RWPE1 (cell line): Measurements from ENCODE around the gene TBC1D10B.
A peak's percentile ranks its signal among the peaks of the same experiment; 100 is the strongest.

Experiments used
- CTCF ChIA-PET: fragments of 350-600 bp; sonication (Branson Sonifier 250); formaldehyde crosslinking; extraction: SDS; loops from one replicate; lab custom pipeline; 2021; lab: Yijun Ruan, JAX
- POLR2A ChIA-PET: fragments of 400-600 bp; formaldehyde crosslinking; extraction: SDS; loops from one replicate; lab custom pipeline; 2020; ENCODE audit warnings: antibody characterized with exemption; ENCODE audit not compliant: low non-redundant PET; lab: Yijun Ruan, JAX
- DNase-seq: peaks from one replicate; pipeline ENCODE4 v3.0.0; 2012; ENCODE audit warnings: low spot score
- H3K27ac ChIP-seq: fragments of 450-650 bp; 2 replicates; pipeline ENCODE4 v1.5.1; 2017
- TF ChIP-seq, protein P1 (sequence below): fragments of 450-650 bp; conservative IDR thresholded peaks from 2 replicates; pipeline ENCODE4 v1.5.1; 2017; ENCODE audit warnings: low read depth, mild to moderate bottlenecking

TBC1D10B gene

GRCh38 chr16:30358990-30359870 is 11.1 kb downstream of the TBC1D10B start:
- peak overlapping the region; percentile 95 for H3K27ac ChIP-seq
- no peak for DNase-seq
- ChIA-PET CTCF (interaction anchor here (0.6 kb wide), 3 partner anchors 18 to 544 kb away, joined by 4 read pairs; partner anchors contain the start of gene PAGR1), POLR2A (interaction anchor here (1.1 kb wide), 1 partner anchor 11 kb away, joined by 4 read pairs; no protein-coding TSS in a partner anchor)
- TF ChIP-seq, protein P1, sequence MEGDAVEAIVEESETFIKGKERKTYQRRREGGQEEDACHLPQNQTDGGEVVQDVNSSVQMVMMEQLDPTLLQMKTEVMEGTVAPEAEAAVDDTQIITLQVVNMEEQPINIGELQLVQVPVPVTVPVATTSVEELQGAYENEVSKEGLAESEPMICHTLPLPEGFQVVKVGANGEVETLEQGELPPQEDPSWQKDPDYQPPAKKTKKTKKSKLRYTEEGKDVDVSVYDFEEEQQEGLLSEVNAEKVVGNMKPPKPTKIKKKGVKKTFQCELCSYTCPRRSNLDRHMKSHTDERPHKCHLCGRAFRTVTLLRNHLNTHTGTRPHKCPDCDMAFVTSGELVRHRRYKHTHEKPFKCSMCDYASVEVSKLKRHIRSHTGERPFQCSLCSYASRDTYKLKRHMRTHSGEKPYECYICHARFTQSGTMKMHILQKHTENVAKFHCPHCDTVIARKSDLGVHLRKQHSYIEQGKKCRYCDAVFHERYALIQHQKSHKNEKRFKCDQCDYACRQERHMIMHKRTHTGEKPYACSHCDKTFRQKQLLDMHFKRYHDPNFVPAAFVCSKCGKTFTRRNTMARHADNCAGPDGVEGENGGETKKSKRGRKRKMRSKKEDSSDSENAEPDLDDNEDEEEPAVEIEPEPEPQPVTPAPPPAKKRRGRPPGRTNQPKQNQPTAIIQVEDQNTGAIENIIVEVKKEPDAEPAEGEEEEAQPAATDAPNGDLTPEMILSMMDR = no peak

- TF ChIP-seq, protein P1 = no peak
- peak overlapping the region; percentile 95 for H3K27ac ChIP-seq
- CTCF ChIA-PET = interaction anchor here (0.6 kb wide), 1 partner anchor 285 kb away, joined by 4 read pairs; no protein-coding TSS in a partner anchor
- DNase-seq = no peak
- POLR2A ChIA-PET = no interaction called here
These were observed 11.7 kb downstream of the TBC1D10B start for GRCh38 chr16:30358577-30358936.

DNA sequence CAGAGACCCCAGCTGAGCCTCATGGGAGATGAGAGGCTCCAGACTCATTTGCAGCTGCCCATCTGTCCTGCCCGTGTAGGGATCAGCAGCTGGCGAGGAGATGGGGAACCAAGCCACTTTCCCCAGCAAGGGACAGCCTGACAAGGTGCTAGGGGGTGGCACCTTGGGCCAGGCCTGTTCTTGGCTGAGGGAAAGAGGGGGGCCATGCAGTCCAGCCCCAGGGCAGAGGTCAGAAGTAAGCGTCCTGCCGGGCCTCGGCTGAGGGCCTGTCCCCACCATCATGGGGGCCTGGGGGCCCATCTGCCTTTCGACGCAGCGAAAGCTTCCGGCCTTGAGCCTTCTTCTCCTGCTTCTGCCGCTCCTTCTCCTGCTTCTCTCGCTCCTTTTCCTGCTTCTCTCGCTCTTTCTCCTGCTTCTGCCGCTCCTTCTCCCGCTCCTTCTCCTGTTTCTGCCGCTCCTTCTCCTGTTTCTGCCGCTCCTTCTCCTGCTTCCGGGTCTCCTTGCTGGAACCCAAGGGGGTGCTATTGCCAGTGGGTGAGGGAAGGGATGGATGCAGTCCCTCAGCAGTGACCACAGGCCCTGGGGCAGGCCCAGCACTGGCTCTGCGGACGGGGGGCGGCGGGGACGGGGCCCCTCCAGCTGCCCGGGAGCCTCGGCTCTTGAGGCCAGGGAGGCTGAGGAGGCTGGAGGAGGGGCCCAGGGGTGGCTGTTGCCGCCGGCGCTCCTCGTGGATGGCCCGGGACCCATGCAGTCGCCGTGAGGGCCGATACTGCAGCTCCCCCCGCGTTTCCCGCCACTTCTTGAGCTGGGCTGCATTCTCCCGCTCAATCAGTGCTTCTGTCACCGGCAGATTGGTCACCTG is 12.3 kb downstream of the TBC1D10B start:
- DNase-seq = no peak
- peak overlapping the region; percentile 95 for H3K27ac ChIP-seq
- CTCF ChIA-PET = interaction anchor here (0.6 kb wide), 1 partner anchor 285 kb away, joined by 4 read pairs; no protein-coding TSS in a partner anchor
- POLR2A ChIA-PET = no interaction called here
- TF ChIP-seq, protein P1 = no peak

DNA sequence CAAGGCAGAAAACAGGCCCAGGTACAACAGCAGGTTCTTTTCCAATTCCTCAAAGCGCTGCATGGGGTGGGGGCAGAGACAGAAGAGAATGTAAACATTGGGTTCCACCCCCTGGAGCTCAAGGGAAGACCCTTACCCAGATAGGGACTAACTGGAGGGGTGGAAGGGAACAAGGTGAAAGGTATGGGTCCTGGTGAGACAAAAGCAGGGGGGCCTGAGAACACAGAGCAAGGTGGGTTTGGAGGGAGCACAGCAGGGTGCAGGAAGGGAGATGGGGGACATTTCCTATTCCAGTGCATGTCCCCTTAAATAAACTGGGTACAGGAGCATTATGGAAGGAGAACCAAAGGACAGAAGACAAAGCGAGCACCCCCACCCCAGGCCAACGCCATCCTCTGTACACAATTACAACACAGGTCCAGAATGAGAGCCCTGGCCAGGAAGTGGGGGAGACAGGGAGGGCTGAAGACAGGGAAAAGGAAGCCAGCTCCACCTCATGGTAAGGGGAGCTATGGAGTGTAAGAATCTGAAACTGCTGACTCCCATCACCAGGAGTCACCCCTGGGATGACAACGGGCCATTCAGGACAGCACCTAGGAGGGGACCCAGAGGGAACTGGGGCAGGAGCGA is 13.1 kb downstream of the TBC1D10B start:
- POLR2A ChIA-PET = no interaction called here
- no peak for DNase-seq
- TF ChIP-seq, protein P1 = no peak
- CTCF ChIA-PET = interaction anchor here (0.9 kb wide), 1 partner anchor 52 kb away, joined by 6 read pairs; no protein-coding TSS in a partner anchor
- H3K27ac ChIP-seq = peak overlapping the region; percentile 95

GRCh38 chr16:30356401-30357084 is 13.8 kb downstream of the TBC1D10B start:
- TF ChIP-seq, protein P1 = no peak
- DNase-seq = no peak
- CTCF ChIA-PET = interaction anchor here (0.9 kb wide), 1 partner anchor 53 kb away, joined by 6 read pairs; no protein-coding TSS in a partner anchor
- POLR2A ChIA-PET = no interaction called here
- peak overlapping the region; percentile 95 for H3K27ac ChIP-seq
